ENCODE data around the gene ZBTB20. TPM values are rescaled to one million over a fixed set of nuclear protein-coding genes. Genes with fewer than 3 reads are reported as not detected.

The ZBTB20 gene
- total and polyA plus RNA-seq, 2 experiments from 2014 or later = 15.7 to 37.3 TPM

DNA sequence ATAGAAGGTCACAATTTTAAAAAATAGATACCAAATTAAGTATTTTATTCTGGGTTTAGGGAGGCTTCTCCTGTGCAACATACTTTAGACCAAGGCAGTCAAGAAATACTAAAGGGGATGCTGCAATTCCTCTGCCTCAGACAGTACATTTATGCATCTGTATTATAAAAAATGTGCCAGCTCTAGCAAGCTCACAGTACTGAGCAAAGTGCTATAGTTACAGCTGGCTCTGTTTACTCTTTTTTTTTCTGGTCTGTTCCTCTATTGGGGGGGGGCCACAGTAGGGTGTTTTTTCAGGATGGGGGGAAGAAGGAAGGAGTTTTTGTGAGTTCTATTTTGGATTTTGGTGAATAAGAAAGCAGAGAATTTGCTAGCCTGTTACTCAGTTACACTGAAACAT, 668.3 kb downstream of the ZBTB20 start:
- Histone ChIP-seq H3K36me3 (no peaks in the 10 kb centered on the region), H3K4me3 (no peak overlapping the region), H3K27me3 (no peaks in the 10 kb centered on the region), H3K9me3 (ENCODE audit: low read depth) (no peaks in the 10 kb centered on the region), H3K27ac (no peak overlapping the region), H3K4me1 (ENCODE audit: low read depth) (no peaks in the 10 kb centered on the region)
- TF ChIP-seq, protein P1, sequence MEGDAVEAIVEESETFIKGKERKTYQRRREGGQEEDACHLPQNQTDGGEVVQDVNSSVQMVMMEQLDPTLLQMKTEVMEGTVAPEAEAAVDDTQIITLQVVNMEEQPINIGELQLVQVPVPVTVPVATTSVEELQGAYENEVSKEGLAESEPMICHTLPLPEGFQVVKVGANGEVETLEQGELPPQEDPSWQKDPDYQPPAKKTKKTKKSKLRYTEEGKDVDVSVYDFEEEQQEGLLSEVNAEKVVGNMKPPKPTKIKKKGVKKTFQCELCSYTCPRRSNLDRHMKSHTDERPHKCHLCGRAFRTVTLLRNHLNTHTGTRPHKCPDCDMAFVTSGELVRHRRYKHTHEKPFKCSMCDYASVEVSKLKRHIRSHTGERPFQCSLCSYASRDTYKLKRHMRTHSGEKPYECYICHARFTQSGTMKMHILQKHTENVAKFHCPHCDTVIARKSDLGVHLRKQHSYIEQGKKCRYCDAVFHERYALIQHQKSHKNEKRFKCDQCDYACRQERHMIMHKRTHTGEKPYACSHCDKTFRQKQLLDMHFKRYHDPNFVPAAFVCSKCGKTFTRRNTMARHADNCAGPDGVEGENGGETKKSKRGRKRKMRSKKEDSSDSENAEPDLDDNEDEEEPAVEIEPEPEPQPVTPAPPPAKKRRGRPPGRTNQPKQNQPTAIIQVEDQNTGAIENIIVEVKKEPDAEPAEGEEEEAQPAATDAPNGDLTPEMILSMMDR (IDR thresholded peaks at IDR 0.05; ENCODE audit: low read depth, low read length) = no peak
- DNase-seq (ENCODE audit: low read depth in 1 of 2, low spot score in 1 of 2) = no peak

DNA sequence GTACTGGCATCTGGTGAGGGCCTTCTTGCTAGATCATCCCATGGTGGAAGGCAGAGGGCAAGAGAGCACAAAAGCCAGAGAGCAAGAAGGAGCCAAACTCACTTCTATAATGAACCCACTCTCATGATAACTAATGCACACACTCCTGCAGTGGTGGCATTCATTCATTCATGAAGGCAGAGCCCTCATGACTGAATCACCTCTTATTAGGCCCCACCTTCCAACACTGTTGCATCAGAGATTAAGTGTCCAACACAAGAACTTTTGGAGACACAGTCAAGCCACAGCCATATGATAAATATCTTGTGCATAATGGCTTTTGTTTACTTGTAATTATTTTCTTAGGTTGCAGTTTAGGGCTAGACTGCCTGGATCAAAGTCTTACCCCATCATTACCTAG, 670.6 kb downstream of the ZBTB20 start:
- H3K4me3 ChIP-seq = no peak overlapping the region
- H3K4me1 ChIP-seq (ENCODE audit: low read depth) = no peaks in the 10 kb centered on the region
- no peak overlapping the region for H3K27ac ChIP-seq
- no peaks in the 10 kb centered on the region for H3K9me3 ChIP-seq (ENCODE audit: low read depth)
- H3K27me3 ChIP-seq = no peaks in the 10 kb centered on the region
- no peak for DNase-seq (ENCODE audit: low read depth in 1 of 2, low spot score in 1 of 2)
- no peaks in the 10 kb centered on the region for H3K36me3 ChIP-seq
- TF ChIP-seq, protein P1 (IDR thresholded peaks at IDR 0.05; ENCODE audit: low read depth, low read length) = no peak

DNA sequence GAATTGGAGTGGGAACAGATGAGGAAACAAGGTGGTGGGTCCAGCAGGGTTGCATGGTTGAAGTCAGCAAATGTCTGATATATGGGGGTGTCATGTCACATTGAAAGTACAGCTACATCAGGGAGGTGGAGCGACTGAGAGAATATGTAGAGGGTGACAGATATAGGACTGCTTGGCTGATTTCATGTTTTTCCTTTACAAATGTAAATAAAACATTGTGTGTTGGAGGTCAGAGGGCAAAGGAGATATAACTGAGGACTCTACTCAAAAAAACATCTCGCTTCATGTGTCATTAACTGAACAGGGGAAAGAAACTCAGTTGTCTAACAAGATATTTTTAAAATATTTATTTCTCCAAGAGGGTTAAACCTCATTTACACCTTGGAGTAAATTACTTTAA, 675.6 kb downstream of the ZBTB20 start:
- no peak for DNase-seq (ENCODE audit: low read depth in 1 of 2, low spot score in 1 of 2)
- TF ChIP-seq, protein P1 (IDR thresholded peaks at IDR 0.05; ENCODE audit: low read depth, low read length) = no peak
- Histone ChIP-seq H3K36me3 (no peaks in the 10 kb centered on the region), H3K4me3 (no peak overlapping the region), H3K9me3 (ENCODE audit: low read depth) (no peaks in the 10 kb centered on the region), H3K4me1 (ENCODE audit: low read depth) (peaks cover 2% of the 10 kb centered on the region), H3K27me3 (no peaks in the 10 kb centered on the region), H3K27ac (no peak overlapping the region)

DNA sequence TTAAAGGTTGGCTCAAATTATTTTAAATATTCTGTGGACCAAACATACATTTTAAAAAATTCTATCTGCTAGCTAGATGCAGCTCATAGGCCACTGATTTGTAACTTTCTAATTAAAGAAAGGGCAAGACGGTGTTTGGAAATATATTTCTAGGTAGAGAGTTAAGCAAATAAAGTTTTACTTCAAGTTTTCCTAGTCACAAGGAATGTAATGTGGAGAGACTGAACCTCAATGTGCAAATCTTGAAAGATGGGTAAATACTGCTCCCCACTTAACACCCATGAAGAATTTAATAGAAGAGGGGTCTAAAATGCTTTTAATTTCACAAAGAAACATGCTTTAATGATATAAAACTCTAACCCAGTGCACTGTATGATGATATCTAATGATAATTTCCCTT, 678.0 kb downstream of the ZBTB20 start:
- Histone ChIP-seq H3K36me3 (no peaks in the 10 kb centered on the region), H3K27ac (no peak overlapping the region), H3K4me1 (ENCODE audit: low read depth) (peaks cover 6% of the 10 kb centered on the region), H3K9me3 (ENCODE audit: low read depth) (no peaks in the 10 kb centered on the region), H3K27me3 (no peaks in the 10 kb centered on the region), H3K4me3 (no peak overlapping the region)
- no peak for DNase-seq (ENCODE audit: low read depth in 1 of 2, low spot score in 1 of 2)
- TF ChIP-seq, protein P1 (IDR thresholded peaks at IDR 0.05; ENCODE audit: low read depth, low read length) = no peak

DNA sequence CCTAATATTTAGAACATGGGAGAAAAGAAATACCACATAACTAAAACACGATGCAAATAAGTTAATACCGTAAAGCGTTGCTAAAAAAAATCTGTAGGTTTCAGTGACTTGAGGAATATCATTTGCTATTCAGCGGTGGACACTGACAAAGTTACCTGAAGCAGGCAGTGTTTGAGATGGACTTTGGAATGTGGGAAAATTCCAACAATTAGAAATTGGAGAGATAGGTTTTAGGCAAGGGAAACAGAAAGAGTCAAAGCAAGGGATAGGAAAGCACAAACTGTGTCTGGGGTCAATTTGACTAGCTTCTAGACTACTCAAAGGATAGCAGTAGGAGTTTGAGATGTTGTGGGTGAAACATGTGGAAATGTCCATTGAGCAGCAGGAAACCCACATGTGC, 680.3 kb downstream of the ZBTB20 start:
- TF ChIP-seq, protein P1 (IDR thresholded peaks at IDR 0.05; ENCODE audit: low read depth, low read length) = no peak
- Histone ChIP-seq H3K27ac (no peak overlapping the region), H3K4me3 (no peak overlapping the region), H3K9me3 (ENCODE audit: low read depth) (no peaks in the 10 kb centered on the region), H3K36me3 (no peaks in the 10 kb centered on the region), H3K4me1 (ENCODE audit: low read depth) (peaks cover 6% of the 10 kb centered on the region), H3K27me3 (no peaks in the 10 kb centered on the region)
- DNase-seq (ENCODE audit: low read depth in 1 of 2, low spot score in 1 of 2) = no peak

DNA sequence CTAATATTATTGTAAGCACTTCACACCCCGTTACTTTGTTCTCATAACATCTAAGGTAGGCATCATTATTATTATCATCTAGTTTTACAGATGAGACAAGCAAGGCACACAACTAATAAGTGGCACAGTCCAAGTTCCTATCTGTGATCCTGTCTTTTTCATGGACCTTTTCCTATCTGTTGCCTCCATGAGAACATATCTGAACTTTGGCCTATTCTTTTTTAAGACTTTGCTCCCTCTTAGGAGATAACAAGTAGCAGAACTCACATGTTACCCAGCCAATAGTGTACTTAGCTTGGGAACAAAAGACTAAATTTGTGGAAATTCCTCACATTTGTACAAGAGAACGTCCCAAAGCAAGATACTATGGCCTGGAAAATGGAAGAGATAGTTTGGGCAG, 680.8 kb downstream of the ZBTB20 start:
- H3K4me1 ChIP-seq (ENCODE audit: low read depth) = peaks cover 6% of the 10 kb centered on the region
- H3K27ac ChIP-seq = no peak overlapping the region
- DNase-seq (ENCODE audit: low read depth in 1 of 2, low spot score in 1 of 2) = no peak
- H3K4me3 ChIP-seq = no peak overlapping the region
- H3K27me3 ChIP-seq = no peaks in the 10 kb centered on the region
- TF ChIP-seq, protein P1 (IDR thresholded peaks at IDR 0.05; ENCODE audit: low read depth, low read length) = no peak
- no peaks in the 10 kb centered on the region for H3K9me3 ChIP-seq (ENCODE audit: low read depth)
- no peaks in the 10 kb centered on the region for H3K36me3 ChIP-seq
